ENCODE measurements around the gene CACNA1I.
A peak's percentile ranks its signal among the peaks of the same experiment; 100 is the strongest.

The CACNA1I gene

DNA sequence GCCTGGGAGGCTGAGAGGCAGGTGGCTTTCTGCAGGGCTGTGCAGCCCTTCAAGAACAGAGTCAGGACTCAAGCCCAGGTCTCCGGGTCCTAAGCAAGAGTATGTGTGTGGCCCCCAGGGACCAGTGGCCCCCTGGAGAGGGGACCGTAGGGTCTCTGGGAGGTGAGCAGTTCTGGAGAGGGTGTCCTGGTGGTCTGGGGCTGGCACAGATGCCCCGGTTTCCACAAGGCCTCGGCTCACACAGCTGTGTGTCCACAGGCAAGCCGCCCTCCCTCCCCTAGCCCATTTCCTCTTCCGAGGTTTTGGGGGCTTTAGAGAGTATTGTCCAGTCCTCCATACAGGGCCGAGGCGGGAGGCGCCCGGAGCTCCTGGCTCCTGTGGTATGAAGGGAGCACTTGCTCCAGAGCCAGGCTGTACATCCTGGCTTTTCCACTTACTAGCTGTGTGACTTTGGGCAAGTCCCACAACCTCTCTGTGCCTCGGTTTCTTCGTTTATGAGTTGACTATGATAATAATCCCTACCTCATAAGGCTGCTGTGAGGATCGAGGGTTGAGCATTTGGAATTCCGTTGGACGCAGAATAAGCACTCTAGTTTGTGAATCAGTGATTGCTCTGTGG lies 34.6 kb upstream of the CACNA1I start:
- no peak for DNase-seq (ENCODE audit: low read depth)

- no peak for DNase-seq (ENCODE audit: low read depth)
Measured at GRCh38 chr22:39536711-39537110, 33.8 kb upstream of the CACNA1I start.

- DNase-seq (ENCODE audit: low read depth): no peak
Measured at GRCh38 chr22:39537975-39538374, 32.6 kb upstream of the CACNA1I start.

GRCh38 chr22:39543095-39543494 lies 27.5 kb upstream of the CACNA1I start:
- DNase-seq (ENCODE audit: low read depth): no peak

DNA sequence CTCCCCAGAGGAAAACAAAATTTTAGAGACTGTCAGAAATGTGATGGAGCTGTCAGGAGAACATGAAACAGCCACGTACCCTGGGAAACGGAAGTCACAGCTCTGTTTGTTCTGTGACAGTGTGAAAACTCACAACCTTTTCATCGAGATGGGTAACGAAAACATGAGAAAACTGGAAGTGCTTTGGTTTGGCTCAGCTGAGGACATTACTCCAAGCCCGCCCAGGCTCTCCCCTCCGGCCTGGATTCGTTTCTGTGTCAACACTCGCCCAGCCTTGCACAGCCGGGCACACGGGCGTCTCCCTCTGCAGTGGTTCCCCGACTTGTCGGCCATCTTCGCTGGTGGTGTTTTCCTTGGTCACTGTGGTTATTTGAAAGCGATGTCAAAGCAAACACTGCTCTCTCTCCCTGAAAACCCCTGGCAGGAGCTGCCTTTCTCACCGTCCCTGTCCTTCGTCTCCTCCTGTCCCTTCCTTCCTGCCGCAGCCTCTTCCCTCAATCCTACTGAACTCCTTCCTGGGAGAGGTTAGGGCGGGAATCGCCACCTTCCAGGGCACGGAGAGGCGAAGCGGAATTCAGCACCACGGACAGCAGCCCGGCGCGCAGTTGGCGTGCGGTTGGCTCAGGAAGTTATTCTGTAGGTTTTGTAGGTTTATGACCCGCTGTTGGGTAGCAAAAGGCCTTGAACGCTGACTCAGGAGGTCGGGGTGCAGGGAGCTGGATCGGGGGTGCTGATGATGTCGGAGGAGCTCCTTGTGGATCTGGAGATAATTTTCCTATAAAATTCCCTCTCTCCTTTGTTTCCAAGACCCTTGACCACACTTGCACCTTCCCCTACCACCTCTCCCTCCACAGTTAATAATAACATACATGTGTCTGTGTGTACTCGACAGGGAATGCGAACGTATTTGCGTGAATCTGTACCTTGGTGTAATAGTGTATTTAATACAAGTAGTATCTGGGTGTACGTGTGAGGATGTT lies 24.9 kb upstream of the CACNA1I start:
- DNase-seq (ENCODE audit: low read depth): peak; percentile 37

DNA sequence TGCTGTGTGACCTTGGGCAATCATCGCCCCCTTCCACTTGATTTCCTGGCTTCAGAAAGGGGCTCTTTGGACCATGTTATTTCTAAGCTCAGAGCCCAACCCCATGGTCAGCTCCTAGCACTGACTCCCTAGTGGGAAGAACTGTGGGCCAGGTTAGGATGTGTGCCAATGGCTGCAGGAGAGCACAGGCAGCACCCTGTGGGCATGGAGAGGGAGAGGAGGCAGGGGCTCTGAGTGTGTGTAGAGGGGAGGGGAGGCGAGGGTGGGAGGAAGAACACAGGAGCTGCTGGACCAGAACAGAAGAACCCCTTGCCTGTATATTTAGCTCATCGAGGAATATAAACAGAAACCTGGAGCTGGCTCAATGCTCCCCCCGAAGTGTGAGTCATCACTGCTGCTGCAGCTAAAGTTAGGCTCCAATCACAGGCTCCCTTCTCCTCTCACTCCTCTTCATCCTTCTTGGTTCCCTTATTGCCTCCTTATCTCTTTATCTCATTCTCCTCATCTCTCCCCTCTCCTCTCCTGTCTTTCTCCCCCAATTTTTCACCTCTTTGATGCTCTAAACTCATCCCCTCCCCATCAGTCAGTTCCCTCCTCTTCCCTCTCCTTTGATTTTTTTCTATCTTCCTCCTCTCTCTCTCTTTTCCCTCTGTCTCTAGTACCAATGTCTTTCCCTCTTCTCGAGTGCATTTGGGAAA lies 23.5 kb upstream of the CACNA1I start:
- no peak for DNase-seq (ENCODE audit: low read depth)

GRCh38 chr22:39547587-39547947 lies 23.0 kb upstream of the CACNA1I start:
- DNase-seq (ENCODE audit: low read depth): no peak

- DNase-seq (ENCODE audit: low read depth): no peak
Measured at GRCh38 chr22:39553429-39553828, 17.1 kb upstream of the CACNA1I start.

DNA sequence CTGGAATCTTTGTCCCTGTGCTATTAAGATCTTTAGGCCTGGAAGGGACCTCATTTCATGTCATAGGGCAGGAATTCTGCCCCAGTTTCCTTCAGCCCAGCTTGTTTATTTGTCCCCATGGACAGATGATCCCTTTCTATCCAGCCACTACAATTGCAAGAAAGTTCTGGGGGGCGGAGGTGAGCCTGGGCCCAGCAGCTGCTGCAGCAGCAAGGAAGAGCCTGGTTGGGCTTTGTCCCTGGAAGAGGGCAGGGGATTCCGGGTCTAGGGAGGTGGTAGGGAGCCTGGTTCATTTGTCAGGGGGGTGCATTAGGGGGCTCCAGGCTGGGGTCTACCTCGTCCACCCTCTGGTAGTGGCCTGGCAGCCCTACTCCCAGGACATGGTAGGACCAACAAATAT lies 16.4 kb upstream of the CACNA1I start:
- DNase-seq (ENCODE audit: low read depth): no peak

GRCh38 chr22:39556970-39557841 lies 13.3 kb upstream of the CACNA1I start:
- no peak for DNase-seq (ENCODE audit: low read depth)

- DNase-seq (ENCODE audit: low read depth): no peak
Measured at GRCh38 chr22:39558254-39558727, 12.3 kb upstream of the CACNA1I start.

DNA sequence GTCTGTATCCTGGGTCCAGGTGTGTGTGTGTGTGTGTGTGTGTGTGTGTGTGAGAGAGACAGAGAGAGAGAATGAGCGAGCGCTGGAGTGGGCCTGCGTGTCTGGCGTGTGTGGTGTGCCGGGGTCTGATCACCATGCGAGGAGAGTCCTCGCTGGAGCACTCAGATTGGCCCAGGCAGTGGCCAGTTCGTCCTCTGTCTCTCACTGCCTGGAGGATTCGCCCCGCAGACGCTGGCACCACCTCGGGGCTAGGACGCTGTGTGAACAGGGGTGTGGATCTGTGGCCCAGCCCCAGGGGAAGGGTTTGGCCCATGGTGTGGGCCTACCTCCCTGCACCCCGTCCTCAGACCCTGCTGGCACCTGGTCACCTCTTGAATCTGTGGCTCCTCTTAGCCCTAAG lies 11.6 kb upstream of the CACNA1I start:
- no peak for DNase-seq (ENCODE audit: low read depth)

DNA sequence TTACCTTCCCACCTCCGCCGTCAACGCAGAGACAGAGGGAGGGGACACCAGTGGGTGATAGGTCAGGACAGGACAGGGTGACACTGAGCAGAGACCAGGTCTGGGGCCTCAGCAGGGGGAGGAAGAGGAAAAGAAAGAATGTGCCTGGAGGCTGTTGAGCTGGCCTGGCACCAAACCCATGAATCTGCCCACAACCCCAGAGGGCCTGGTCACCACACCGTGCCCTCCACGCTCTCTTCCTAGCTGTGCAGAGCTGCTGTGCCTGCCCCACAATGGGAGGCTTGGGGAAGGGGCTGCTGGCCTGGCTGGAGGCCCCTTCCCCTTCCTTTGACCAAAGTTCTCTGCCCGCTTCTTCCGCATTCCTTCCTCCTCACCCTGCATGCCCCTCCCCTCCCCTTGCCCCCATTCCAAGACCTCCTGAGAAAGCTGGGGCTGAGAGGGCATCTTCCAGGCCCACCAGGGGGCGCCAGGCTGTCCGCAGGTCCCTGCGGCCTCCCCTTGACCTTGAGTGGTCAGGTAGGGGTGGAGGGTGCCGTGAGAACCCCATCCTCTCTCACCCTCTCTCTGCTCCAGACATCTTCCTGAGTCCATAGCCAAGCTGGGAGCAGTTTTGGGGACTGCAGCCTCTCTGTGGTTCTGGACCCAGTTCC lies 11.0 kb upstream of the CACNA1I start:
- no peak for DNase-seq (ENCODE audit: low read depth)

DNA sequence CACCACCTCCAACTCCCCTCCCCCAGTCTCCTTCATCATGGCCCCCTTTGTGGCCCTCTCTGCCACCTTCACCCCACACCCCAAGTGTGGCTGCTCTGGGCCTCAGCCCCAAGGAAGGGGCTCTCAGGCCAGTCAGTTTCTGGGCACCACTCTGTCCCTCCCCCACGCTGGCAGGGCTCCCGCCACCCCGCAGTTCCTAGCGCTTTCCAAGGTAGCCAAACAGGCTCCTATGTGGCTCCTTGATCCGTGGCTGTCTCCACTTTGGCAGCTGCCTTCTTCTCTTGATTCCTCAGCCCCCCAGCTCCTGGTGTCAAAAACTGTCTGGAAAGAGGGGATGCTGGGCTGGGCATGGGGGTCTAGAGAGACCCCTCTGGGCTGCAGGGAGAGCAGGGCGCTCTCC lies 10.4 kb upstream of the CACNA1I start:
- no peak for DNase-seq (ENCODE audit: low read depth)

DNA sequence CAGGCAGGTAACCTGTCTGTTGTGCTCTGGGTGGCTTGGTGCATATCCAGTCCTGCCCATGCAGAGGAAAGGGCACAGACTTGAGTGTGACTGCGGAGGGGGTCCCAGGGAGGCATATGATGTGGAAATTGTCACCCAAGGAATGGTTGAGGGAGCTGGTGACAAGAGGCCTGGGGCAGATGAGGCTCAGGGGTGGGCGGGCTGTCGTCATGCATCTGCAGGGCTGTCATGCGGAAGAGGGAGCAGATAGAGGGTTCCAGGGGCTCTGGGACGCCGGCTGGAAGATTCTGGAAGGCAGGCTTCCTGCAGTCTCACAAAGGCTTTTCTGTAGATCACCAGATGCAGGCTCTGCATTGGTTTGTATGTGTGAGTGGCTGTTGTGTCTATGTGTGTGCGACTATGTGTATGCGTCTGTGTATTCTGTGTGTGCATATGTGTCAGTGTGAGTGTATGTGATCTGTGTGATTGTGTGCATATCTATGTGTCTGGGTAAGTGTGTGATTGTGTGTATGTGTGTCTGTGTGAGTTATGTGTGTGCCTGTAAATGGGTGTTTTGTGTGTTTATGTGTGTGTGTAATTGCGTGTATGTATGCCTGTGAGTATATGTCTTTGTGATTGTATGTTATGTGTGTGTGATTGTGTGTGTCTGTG lies 7.6 kb upstream of the CACNA1I start:
- no peak for DNase-seq (ENCODE audit: low read depth)

- DNase-seq (ENCODE audit: low read depth): no peak
Measured at GRCh38 chr22:39563571-39564428, 6.8 kb upstream of the CACNA1I start.

DNA sequence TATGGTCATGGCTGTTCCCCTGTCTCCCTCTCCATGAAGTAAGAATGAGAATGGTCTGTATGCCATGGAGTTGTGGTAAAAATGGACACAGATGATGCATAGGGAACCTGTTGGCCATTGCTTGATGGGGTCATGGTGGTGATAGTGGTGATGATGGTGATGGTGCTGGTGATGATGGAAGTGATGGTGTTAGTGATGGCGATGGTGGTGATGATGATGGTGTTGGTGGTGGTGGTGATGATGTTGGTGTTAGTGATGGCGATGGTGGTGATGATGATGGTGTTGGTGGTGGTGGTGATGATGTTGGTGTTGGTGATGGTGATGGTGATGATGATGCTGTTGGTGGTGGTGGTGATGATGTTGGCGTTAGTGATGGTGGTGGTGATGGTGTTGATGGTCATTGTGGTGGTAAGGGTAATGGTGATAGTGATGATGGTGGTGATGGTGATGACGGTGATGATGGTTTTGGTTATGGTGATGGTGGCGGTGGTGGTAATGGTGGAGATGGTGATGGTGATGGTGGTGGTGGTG lies 5.1 kb upstream of the CACNA1I start:
- DNase-seq (ENCODE audit: low read depth): no peak

DNA sequence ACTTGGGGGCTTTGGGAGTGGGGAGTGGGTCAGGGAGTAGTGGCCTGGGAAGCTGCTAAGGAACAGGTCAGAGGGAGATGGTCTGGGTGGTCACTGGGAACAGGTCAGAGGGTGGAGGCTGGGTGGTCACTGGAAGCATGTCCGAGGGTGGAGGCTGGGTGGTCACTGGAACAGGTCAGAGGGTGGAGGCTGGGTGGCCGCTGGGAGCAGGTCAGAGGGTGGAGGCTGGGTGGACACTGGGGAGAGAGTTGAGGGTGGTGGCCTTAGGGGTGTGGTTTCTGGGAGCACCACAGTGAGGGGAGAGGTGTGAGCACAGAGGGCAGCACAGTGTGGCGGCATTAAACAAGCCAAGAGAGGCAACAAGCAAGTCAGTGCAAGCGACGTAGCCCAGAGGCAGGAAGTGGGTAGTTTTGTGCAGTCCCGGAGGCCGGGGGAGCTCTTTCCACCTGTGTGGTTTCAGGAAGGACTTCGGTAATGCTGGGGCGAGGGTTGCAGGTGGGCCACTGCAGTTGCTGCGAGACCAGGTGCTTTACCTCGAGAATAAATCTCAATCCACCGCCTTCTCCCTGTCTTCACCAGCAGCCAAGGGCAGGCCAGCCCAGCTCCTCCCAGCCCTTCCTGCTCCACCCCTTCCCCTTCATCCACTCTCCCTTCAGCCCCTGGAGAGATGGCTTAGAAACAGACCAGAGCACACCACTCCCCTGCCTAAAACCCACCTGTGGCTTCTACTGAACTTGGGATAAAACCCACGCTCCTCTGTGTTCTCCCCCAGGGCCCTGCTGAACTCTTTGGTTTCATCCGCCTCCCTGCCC lies 3.2 kb upstream of the CACNA1I start:
- DNase-seq (ENCODE audit: low read depth): no peak

All from stimulated activated CD8-positive, alpha-beta memory T cell treated with anti-CD3 and anti-CD28 coated beads, Interleukin-12 subunit alpha, Interleukin-12 subunit beta, amount 100 ng/mL, for 4 hours (primary cell).